HUDEP-2 (cell line): Measurements from ENCODE around the gene MED29.
"Not testable (repeated sequence)": the region's sequence is repeated elsewhere in the genome, so short reads cannot be mapped to it uniquely, and the experiment has no call there.

ENCODE experiments used
- DNase-seq, 76 experiments: peaks; one replicate each; lab custom pipeline; 2025; ENCODE audit not compliant: unreplicated experiment in 76 of 76; lab: John Stamatoyannopoulos, UW

MED29 gene

DNA sequence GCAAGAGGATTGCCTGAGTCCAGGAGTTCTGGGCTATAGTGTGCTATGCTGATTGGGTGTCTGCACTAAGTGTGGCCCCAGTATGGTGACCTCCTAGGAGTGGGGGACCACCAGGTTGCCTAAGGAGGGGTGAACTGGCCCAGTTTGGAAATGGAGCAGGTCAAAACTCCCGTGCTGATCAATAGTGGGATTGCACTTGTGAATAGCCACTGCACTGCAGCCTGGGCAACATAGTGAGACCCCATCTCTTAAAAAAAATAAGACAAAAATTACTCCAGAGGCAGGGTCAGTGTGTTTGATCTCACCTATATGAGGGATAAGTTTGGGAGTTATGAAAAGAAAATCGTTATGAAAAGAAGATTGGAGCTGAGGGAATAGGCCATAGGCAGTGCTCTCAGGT, 22.0 kb upstream of the MED29 start:
- no peak for DNase-seq

DNA sequence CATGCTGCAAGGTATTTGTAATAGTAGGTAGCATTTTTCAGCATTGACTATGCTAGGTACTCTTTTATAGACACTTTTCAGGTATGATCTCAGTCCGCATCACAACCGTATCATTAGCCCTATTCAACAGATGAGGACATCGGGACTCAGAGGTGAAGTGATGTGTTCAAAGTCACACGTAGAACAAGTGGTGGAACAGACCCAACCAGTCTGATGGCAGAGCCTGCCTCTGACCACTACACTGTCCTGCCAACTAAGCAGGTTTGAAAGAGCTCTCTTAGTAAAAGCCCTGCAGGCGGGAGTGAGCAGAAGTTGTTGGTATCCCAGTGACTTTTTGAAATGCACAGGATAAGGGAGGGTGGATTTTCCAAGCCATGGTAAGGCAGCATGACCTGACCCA, 20.4 kb upstream of the MED29 start:
- DNase-seq: no peak

DNA sequence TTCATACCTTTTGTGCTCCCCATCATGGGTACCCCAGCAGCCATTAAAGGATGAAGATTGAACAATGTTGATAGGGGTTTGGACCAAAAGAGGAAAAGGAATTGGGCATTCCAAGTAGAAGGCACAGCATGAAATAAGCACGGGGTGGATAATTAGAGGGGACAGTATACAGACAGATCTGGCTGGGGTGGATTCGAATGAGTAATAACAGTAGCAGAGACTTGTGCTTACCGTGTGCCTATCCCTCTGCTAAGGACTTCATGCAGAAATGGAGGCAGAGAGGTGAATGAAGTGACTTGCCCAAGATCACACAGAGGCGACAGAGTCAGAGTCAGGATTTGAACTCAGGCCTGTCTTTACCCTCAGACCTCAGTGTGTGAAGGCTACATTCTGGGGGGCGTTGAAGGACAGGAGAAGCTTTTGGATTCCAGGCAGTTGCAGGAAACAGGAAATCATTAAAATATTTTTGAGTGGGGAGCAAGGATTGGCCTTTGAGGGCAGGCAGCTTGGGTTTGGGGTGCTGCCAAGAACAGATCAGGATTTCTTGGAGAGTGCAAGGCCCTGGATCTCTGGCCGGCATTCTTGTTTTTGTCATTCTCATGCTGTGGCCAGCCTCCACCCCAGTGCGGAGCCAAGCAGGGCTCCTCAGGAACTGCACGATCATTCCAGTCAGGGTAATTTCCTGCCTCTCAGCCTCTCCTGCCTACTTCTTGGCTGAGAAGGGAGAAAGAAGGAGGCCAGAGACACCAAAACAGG, 19.0 kb upstream of the MED29 start:
- no peak for DNase-seq

DNA sequence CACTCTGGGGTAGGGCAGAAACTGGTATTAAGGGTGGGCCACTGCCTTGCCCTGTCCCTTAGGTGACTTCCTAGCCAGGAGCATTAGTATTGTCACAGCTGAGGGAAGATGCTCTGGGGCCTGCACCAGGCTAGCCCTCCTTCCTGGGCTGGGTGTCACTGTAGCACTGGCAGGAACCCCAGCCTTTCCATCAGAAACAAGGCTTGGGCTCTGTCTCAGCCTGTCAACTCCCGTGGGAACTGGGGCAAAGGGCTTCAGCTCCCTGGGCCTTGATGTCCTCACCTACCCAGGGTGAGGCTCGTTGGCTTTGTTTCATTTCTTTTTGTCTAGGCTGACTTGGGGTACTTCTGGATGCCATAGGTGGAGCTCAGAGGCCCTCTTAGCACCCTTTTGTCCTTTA, 18.2 kb upstream of the MED29 start:
- DNase-seq: no peak

DNA sequence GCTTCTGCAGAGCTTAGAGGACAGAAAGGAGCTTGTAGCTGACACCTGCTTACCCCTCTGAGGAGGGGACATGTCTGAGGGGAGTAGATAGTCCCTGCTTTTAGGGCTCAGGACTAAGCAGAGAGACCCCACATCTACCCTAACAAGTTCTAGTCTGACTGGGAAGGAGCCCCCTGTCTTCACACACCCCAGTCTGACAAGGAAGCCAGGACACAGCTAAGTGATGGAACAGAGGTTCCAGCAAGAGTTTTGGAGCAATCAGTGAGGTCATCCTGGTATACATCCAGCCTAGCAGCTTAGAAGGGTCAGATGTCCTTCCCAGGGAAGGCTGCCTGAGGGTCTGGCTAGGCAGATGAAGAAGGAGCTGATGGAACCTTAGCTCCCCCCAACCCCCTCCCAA, 15.2 kb upstream of the MED29 start:
- DNase-seq: no peak

DNA sequence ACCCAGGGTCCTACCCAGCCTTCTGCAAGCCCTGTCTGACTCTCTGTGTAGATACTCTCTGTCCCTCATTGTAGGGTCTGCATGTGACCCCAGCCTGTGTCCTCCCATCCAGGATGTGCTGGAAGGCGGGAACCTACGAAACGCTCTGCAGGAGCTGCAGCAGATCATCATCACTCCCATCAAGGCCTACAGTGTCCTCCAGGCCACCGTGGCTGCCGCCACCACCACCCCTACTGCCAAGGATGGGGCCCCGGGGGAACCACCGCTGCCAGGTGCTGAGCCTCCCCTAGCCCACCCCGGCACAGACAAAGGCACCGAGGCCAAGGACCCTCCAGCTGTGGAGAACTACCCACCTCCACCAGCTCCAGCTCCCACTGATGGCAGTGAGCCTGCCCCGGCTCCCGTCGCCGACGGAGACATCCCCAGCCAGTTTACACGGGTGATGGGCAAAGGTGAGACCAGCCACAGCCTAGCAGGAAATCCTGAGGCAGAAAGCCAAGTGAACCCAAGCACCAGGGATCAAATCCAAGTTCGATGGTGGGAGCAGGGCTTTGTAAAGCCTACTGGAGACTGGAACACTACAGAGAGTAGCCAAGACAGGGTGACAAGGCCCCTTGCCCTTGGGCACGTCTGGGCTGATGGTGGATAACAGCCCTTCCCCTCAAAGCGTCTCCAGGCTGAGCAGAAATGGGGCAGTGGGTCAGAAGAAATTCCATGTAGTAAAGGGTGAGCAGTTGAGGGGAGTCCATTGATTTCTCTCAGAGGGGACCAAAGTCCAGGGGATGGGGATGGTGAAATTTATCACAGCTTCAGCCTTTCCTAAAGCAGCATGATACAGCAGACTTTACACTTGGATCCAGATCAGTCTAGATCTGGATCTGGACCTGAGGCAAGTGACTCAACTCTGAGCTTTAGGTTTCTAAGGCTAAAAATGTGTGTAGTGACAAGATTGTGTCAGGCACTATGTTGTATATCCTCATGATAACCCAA, 13.5 kb upstream of the MED29 start:
- no peak for DNase-seq

DNA sequence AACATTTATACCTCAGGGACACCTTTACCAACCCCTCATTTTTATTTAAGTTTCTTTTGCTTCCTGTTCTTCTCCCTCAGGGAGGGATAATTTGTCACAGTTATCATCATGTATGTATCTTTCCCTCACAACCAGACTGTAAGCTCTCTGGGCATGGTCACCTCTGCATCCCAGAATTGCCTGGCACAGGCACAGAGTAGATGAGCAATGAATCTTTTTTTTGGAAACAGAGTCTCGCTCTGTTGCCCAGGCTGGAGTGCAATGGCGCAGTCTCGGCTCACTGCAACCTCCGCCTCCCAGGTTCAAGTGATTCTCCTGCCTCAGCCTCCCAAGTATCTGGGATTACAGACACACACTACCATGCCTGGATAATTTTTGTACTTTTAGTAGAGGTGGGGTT, 11.8 kb upstream of the MED29 start:
- not testable (repeated sequence) for DNase-seq

DNA sequence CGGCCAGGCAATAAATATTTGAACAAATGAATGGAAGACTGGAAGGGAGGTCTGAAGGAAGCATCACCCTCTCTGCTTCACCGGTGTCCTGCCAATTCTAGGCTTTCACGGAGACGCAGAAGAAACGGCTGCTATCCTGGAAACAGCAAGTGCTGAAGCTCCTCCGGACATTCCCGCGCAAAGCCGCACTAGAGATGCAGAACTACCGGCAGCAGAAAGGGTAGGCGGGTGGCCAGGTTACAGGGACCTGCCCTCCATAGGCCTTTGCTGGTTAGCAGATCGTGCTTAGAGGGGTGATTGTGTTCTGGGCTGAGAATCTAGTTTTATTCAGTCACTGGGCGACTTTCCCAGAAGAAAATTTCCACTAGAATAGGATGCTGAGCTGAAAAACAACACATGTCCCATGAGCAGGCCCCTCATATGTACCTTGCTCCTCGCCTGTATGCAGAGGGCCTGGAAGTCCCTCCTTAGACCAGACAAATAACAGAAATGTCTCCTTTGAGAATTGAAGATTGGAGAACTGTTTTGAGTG, 11.2 kb upstream of the MED29 start:
- no peak for DNase-seq

DNA sequence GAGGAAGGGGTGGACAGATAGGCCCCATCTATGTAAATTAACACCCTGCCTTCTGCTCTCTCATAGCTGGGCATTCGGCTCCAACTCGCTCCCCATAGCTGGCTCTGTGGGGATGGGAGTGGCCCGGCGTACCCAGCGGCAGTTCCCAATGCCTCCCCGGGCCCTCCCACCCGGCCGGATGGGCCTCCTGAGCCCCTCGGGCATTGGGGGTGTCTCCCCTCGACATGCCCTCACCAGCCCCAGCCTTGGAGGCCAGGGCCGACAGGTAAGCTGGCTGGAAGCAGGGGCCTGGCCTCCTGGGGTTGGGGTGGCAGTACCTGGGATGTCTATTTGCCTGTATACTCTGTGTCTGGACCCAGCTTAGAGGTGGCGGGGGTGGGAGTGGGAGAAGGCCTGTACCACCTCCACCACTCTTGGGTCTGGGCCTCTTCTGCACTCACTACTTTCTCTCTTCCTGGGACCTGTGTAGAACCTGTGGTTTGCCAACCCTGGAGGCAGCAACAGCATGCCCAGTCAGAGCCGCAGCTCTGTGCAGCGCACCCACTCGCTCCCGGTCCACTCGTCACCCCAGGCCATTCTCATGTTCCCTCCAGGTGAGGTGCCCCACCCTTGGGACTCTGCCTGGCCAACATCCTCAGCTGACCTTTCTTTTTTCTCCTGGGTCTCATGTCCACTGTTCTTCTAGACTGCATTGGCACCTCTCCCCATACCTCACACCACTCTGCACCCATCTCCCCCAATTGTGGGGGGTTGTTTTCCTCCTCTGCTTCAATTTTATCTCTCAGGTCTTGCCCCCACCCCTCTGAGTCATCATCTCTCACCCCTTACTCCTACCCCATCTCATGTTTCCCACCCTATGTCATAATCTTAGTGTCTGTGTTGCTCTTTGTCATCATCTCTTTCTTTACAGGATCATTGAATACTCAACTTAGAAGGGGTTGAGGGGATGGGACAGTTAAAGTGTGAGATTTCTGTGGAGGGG, 10.4 kb upstream of the MED29 start:
- no peak for DNase-seq

DNA sequence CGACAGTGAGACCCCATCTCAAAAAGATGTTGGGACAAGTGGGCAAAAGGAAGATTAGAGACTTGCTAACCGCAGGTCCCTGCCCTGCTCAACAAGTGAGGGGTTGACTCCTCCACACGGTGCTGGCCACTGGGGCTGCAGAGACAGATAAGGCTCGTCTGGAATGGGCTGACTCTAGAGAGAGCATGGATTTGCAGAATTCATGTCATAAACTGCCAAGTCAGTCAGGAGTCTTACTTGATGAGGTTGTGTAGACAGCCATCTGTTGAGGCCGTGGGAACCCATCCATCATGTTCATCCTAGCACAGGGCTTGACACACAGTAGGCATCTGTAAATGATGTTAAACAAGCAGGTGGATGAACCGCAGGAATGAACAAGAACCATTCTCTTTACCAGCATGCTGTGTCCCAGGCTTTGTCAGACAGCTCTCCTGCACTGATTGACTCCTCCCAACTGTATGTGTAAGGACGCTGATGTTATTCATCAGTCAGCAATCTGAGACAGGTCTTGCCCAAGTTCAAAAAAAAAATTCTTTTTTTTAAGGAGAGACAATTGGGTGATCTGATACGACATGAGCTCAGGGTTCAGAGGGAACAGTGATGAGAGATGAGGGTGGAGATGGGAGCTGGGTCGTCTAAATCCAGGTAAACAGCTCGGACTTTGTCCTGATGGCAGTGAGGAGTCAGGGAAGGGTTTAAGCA, 9.1 kb upstream of the MED29 start:
- DNase-seq: peak in 72 of 76 experiments; percentile 41 to 91 (median 76)

DNA sequence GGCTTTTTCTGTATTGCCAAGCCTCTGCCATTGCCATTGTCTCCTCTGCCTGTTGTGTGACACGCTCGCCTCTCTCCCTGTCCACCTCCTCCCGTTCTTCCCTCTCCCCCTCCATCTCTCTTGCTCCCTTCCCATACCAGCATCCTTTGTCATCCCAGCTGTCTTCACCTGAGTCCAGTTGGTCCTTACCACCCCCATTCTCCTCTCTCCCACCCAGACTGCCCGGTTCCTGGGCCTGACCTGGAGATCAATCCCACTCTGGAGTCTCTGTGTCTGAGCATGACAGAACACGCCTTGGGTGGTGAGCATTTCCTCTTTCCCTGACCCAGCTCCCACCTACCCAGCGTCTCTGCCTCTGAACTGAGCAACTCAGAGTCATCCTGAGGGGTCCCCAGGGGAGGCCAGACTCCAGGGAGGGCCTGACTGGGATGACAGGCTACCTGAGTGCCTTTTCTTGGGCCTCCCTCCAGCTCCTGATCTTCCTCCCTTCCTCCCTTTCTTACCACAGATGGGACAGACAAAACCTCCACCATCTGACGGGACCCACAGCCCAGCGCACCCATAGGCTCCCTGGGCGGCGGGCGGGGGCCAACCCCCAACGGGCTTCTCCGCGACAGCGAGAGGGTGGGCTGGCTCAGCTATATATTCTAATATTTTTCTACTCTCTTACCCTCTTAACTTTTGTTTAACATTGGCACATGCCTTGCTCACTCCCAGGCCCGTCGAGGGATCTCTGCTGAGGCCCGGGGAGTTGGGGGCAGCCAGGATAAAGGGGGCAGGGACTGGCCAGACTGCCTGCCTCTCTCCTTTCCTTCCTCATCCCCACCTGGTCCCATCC, 8.0 kb upstream of the MED29 start:
- DNase-seq: no peak

DNA sequence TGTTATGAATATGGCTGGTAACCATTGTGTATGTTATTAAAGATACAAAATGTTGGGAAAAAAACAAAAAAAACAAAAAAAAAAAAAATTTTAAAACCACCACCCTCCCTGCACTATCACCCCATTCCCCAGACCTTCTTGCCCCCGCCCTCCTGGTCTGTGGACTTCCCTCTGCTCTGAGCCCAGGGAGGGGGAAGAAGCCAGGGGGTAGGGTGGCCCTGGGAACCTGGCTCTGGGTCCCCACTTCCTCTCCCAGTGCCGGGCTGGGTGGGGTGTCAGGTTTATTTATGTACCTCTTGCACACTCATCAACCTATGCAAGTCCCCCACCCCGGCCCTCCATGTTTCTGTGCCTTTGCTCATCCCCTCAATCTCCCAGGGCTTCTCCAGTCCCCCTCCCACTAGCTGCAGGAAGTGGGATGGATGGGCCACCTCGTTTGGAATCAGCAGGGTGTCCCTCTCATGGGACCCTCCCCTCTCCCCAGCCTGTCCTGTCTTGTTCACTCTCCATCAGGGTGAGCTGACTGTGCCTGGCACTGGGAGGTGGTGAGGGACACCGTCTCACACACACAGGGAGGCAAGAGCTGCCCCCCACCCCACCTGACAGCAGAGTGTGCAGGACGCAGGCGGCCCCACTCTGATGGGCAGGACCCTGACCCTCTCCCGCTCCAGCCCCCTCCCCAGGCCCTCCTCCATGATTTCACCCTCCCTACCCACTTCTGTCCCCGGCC, 6.2 kb upstream of the MED29 start:
- DNase-seq: no peak

DNA sequence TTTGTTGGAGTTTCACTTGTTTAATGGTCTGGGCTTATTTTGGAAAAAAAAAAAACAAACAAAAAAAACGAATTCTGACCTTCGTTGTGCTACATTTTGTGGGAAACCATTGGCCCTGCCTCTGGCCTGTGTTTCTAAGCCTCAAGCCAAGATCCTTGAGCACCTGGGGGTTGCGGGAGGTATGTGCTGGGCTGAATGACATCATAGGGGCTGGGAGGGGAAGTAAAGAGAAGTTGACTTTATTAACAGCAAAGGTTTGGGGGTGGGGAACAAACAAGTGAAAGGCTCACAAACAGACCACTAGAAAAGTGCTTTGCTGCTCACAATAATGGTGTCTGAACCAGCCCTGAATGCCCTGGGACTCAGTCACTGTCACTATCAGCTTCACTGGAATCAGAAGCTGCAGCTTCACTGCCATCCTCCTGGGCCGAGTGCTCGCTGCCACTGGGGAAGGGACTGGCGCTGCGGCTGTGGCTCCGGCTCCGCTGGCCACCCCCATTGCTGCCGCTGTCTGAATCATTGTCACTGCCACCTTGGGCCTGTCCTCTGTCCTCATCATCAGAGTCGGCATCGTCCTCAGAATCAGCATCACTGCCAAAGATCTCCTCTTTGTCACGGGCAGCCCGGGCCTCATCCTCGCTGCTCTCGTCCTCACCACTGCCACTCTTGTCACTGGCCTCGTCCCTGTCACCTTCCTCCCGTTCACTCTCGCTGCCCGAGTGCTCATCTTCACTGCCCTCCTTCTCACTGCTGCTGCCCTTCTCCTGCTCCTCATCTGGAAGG, 5.4 kb upstream of the MED29 start:
- no peak for DNase-seq

DNA sequence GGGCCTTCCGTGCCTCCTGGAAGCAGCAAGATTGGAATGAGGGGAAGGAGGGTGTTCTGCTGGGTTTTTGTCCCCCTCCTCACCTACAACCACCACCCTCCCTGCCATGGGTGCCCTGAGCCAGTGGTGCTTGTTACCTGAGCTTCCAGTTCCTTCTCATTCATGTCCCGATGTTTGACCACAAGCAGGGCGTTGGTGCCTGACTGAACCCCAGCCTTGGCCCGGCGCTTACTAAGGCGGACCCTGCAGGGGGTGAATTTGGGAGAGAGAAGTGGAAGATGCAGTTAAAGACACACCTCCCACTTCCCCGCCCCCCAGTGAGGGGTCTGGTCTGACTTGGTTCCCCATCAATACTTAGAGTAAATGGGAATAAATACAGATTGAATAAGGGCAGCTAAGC, 4.6 kb upstream of the MED29 start:
- no peak for DNase-seq

DNA sequence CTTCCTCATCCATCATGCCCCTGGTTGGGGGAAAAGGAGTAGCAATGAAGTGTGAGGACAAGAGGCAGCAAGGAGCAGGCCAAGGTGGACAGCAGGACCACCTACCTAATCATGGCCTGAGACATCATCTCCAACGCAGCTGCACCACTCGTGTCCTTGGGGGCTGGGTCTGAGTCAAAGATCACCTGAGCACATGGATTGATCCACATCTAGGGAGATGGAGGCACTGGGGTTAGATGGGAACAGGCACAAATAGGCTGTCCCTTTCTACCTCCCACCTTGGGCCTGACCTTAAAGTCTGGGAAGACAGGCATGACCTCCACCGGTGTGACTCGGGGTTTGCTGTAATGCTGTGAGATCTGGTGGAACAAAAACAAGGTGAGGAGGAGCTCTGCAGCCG, 2.5 kb upstream of the MED29 start:
- DNase-seq: no peak

DNA sequence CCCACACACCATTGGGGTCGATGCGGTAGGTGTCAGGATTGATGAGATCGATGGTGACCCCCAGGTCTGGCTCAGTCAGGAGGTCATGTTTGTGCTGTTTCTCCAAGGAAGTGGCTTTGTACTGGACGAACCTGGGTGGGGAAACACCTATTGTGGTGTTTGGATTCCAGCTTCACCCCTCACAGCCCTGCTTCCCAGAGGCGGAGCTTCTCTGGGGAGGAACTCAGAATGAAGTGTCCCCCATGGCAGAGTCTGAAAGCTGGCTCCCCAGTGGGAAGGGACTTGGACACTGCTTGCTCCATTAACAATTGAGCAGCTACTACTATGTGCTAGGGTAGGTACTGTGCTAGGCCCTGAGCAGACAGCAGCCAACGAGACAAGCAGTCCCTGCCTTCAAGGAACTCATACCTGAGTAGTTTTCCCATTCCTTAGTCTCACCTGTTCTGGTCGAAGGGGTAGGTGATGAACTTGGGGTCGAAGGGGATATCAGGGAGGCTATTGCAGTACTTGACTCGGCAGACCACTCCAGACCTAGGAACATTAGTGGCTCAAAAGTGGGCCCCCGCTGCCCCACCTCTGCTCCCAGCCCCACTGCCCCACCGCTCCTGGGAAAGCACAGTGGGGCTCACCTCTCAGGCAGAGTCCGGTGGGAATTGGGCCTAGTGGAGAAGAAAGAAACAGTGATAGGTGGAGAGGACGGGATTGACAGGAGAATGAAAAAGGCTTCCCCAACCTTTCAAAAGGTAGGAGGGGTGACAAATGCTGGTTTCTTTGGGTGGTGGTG, 1.4 kb upstream of the MED29 start:
- DNase-seq: no peak

DNA sequence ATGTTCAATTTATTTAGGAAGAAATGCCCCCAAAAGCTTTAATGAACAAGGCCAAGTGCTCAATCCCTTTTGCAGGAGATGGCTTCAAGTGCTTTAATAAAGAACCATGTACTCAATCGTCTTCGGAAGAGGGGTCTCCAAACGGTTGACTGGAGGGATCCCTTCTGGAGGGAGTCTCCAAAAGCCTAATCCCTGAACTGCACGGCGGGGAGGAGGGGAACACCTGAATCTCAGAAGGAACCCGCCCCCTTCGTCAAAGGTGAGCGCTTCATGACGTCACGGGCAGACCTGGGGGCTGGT, 777 bp upstream of the MED29 start:
- DNase-seq: peak in 3 of 76 experiments; percentile 17 to 40 (median 30)
